ENCODE results near the gene TRIB2.

DNA sequence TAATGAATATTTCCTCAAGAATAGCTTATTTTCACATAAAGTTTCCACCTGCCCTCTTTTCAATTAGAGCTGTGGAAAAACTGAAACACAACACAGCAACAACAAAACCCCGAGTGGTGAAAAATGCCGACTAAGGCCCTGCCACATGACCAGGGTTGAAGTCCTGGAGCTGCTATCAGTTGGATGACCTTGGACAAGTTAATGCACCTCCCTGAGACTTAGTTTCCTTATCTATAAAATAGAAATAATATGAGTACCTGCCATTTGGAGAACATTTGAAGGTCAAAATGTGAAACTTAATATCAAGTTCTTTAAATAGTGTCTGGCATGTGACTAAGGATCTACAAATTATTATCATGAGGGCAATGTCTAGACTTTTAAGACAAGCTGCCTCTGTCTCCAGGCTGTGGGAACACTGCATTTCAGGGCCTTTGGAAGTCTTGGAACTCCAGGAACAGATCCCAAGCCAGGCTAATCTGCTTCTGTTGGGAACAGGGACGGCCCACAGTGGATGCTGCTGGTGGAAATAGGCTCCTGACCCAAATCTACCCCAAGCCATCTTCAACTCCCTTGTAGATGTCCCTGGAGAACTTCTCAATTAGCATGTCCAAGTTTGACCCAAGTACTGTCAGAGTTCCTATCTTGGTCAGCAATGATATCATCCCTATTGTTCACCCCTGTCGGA lies 42.0 kb upstream of the TRIB2 start:
- TF ChIP-seq, protein P1, sequence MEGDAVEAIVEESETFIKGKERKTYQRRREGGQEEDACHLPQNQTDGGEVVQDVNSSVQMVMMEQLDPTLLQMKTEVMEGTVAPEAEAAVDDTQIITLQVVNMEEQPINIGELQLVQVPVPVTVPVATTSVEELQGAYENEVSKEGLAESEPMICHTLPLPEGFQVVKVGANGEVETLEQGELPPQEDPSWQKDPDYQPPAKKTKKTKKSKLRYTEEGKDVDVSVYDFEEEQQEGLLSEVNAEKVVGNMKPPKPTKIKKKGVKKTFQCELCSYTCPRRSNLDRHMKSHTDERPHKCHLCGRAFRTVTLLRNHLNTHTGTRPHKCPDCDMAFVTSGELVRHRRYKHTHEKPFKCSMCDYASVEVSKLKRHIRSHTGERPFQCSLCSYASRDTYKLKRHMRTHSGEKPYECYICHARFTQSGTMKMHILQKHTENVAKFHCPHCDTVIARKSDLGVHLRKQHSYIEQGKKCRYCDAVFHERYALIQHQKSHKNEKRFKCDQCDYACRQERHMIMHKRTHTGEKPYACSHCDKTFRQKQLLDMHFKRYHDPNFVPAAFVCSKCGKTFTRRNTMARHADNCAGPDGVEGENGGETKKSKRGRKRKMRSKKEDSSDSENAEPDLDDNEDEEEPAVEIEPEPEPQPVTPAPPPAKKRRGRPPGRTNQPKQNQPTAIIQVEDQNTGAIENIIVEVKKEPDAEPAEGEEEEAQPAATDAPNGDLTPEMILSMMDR (IDR thresholded peaks at IDR 0.05; ENCODE audit: low read depth, low read length, missing input control): no peak
- no peak for TF ChIP-seq TAF1 (conservative IDR thresholded peaks at IDR 0.05)
- TF ChIP-seq RXRA (IDR thresholded peaks at IDR 0.05): no peak
- TF ChIP-seq EGR1 (IDR thresholded peaks at IDR 0.05; ENCODE audit: low read depth in 2 of 2): no peak
- TF ChIP-seq, protein P2, sequence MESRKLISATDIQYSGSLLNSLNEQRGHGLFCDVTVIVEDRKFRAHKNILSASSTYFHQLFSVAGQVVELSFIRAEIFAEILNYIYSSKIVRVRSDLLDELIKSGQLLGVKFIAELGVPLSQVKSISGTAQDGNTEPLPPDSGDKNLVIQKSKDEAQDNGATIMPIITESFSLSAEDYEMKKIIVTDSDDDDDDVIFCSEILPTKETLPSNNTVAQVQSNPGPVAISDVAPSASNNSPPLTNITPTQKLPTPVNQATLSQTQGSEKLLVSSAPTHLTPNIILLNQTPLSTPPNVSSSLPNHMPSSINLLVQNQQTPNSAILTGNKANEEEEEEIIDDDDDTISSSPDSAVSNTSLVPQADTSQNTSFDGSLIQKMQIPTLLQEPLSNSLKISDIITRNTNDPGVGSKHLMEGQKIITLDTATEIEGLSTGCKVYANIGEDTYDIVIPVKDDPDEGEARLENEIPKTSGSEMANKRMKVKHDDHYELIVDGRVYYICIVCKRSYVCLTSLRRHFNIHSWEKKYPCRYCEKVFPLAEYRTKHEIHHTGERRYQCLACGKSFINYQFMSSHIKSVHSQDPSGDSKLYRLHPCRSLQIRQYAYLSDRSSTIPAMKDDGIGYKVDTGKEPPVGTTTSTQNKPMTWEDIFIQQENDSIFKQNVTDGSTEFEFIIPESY (IDR thresholded peaks at IDR 0.05): no peak

Data from liver (tissue), 3 donors.